SU-DHL-6 (cell line): ENCODE measurements around the gene OSBPL2.

Experiments used
- H2AFZ ChIP-seq: fragments of 200-600 bp; sonication (generic); 2 replicates; pipeline ENCODE4 v1.6.1; 2014; ENCODE audit warnings: low read depth, mild to moderate bottlenecking, moderate library complexity, mixed read lengths, antibody characterized with exemption, low read length; ENCODE audit not compliant: severe bottlenecking
- H3F3A ChIP-seq: fragments of 200-600 bp; shearing (Covaris generic); 2 replicates; pipeline ENCODE4 v1.6.0; 2016; ENCODE audit warnings: antibody characterized with exemption, mild to moderate bottlenecking; ENCODE audit not compliant: insufficient read depth
- H3K27ac ChIP-seq: fragments of 200-600 bp; sonication (generic); 2 replicates; pipeline ENCODE4 v1.5.1; 2016; ENCODE audit warnings: low read depth, mild to moderate bottlenecking, low read length, moderate library complexity, mixed read lengths
- H3K27me3 ChIP-seq: fragments of 200-600 bp; sonication (generic), shearing (Covaris generic); 2 replicates; pipeline ENCODE4 v1.6.0; 2014; ENCODE audit warnings: mild to moderate bottlenecking, low read length
- H3K36me3 ChIP-seq: fragments of 200-600 bp; sonication (generic); 2 replicates; pipeline ENCODE4 v1.6.1; 2014; ENCODE audit warnings: mild to moderate bottlenecking, low read length, mixed read lengths
- H3K4me2 ChIP-seq: fragments of 300-600, 200-600 bp; shearing (Covaris generic), sonication (generic); 2 replicates; pipeline ENCODE4 v1.6.0; 2014; ENCODE audit warnings: low read length, low read depth, mild to moderate bottlenecking; ENCODE audit not compliant: poor library complexity, severe bottlenecking
- H3K4me3 ChIP-seq: fragments of 200-600 bp; sonication (generic); 2 replicates; pipeline ENCODE4 v1.5.1; 2014; ENCODE audit warnings: antibody characterized with exemption, low read length, mild to moderate bottlenecking, mixed read lengths; ENCODE audit not compliant: insufficient read depth, poor library complexity, severe bottlenecking
- H3K79me2 ChIP-seq: fragments of 200-600 bp; sonication (generic); 2 replicates; pipeline ENCODE4 v1.6.1; 2014; ENCODE audit warnings: mild to moderate bottlenecking, low read length, moderate library complexity; ENCODE audit not compliant: insufficient read depth
- H3K9ac ChIP-seq: fragments of 200-600 bp; sonication (generic); 2 replicates; pipeline ENCODE4 v1.7.0; 2014; ENCODE audit warnings: mild to moderate bottlenecking, low read length
- H3K9me2 ChIP-seq: fragments of 200-600 bp; sonication (generic); replicated peaks from 2 replicates; pipeline ENCODE4 v1.6.1; 2014; ENCODE audit warnings: low read length; ENCODE audit not compliant: insufficient read depth
- H3K9me3 ChIP-seq: fragments of 200-600 bp; sonication (generic); 2 replicates; pipeline ENCODE4 v1.6.1; 2014; ENCODE audit warnings: low read length, mixed read lengths; ENCODE audit not compliant: insufficient read depth
- H4K20me1 ChIP-seq: fragments of 200-600 bp; sonication (generic); 2 replicates; pipeline ENCODE4 v1.6.1; 2014; ENCODE audit warnings: low read depth, mild to moderate bottlenecking, antibody characterized with exemption, low read length, moderate library complexity, mixed read lengths
- EZH2phosphoT487 ChIP-seq: fragments of 200-600 bp; sonication (generic), shearing (Covaris generic); conservative IDR thresholded peaks from 2 replicates; pipeline ENCODE4 v1.6.1; 2018; ENCODE audit warnings: mild to moderate bottlenecking, antibody characterized with exemption, low read length, moderate library complexity, mixed read lengths
- TF ChIP-seq, protein P1 (sequence below): fragments of 200-600 bp; sonication (generic); IDR thresholded peaks from one replicate; pipeline ENCODE4 v1.5.1; 2017; ENCODE audit warnings: antibody characterized with exemption, mild to moderate bottlenecking, low read length, moderate library complexity; ENCODE audit not compliant: insufficient read depth, poor library complexity, severe bottlenecking

Gene OSBPL2

DNA sequence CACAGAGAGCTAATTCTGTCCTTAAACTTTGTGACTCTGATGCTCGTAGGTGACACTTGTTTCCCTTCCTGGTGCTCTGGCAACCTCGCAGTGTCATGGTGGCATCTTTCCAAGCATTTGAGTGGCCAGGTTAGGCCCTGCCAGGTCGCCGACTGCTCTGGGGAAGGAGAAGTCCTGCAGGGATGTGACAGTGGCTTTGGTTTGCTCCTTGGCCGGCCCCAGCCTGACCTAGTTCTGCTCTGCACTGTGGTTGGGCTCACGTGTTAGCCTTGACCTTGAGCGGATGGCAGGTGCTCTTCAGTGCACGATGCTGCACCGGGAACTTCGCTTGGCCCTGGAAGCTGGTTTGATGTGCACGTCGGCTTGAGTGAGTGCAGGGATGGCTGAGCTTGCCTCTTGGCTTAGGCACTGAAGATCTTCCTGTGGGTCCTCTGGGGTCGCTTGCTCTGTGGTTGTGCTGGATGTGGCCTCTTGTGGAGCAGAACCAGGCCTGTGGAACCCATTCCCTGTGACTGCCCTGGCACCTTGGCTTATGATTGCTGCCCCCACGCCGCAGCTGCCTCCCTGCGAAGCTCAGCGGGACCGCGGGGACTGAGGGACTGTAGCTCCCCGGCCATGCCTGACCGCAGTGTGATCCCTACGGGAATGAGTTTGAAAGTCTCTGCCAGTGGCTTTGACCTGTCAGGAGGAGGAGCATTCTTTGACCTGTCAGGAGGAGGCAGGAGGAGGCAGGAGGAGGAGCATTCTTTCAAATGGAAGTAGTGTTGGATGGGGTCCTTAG lies 8.7 kb downstream of the OSBPL2 start:
- H3K4me3 ChIP-seq = no peak overlapping the region
- no peak overlapping the region for H2AFZ ChIP-seq
- no peak overlapping the region for H3K27ac ChIP-seq
- no peak for TF ChIP-seq EZH2phosphoT487
- TF ChIP-seq, protein P1, sequence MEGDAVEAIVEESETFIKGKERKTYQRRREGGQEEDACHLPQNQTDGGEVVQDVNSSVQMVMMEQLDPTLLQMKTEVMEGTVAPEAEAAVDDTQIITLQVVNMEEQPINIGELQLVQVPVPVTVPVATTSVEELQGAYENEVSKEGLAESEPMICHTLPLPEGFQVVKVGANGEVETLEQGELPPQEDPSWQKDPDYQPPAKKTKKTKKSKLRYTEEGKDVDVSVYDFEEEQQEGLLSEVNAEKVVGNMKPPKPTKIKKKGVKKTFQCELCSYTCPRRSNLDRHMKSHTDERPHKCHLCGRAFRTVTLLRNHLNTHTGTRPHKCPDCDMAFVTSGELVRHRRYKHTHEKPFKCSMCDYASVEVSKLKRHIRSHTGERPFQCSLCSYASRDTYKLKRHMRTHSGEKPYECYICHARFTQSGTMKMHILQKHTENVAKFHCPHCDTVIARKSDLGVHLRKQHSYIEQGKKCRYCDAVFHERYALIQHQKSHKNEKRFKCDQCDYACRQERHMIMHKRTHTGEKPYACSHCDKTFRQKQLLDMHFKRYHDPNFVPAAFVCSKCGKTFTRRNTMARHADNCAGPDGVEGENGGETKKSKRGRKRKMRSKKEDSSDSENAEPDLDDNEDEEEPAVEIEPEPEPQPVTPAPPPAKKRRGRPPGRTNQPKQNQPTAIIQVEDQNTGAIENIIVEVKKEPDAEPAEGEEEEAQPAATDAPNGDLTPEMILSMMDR = no peak
- no peaks in the 10 kb centered on the region for H3F3A ChIP-seq
- no peaks in the 10 kb centered on the region for H3K9me3 ChIP-seq
- H3K4me2 ChIP-seq = no peak overlapping the region
- H3K79me2 ChIP-seq = peaks cover 7% of the 10 kb centered on the region
- H3K9ac ChIP-seq = no peak overlapping the region
- H3K27me3 ChIP-seq = no peaks in the 10 kb centered on the region
- H3K36me3 ChIP-seq = no peaks in the 10 kb centered on the region
- no peaks in the 10 kb centered on the region for H3K9me2 ChIP-seq
- no peaks in the 10 kb centered on the region; the same call in 1 of the 2 replicates for H4K20me1 ChIP-seq

DNA sequence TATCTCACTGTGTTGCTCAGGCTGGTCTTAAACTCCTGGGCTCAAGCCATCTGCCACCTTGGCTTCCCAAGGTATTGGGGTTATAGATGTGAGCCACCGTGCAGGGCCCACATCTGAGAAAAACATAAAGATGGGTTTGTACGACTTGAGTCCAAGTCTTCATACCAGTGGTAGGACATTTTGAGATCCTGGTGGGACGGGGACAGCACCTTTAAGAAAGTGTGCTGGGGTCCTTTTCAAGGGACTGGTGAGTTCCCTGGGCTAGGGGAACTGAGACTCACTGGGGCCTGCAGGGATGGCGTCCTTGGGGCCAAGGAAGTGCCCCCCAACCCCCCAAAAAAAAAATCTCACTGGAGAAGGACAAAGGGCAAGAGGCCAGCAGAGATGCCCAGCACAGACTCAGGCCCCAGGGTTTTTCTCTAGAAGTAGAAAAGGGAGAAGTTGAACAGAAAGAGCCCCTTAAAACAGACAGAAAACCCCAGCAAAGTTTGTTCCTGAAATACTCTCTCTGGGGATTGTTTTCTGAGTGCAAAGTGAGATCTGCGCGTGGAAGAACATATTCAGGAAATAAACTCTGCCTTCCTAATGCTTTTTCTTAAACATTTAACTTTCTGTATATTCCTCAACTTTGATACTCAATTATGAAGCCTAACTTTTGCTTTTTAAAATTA lies 10.7 kb downstream of the OSBPL2 start:
- Histone ChIP-seq H3K9me2 (no peaks in the 10 kb centered on the region), H3K27me3 (no peaks in the 10 kb centered on the region), H3F3A (no peaks in the 10 kb centered on the region), H3K27ac (no peak overlapping the region), H2AFZ (no peak overlapping the region), H3K9me3 (no peaks in the 10 kb centered on the region), H3K9ac (no peak overlapping the region), H3K79me2 (peaks cover 7% of the 10 kb centered on the region), H3K36me3 (no peaks in the 10 kb centered on the region), H3K4me2 (no peak overlapping the region), H3K4me3 (no peak overlapping the region), H4K20me1 (no peaks in the 10 kb centered on the region; the same call in 1 of the 2 replicates)
- TF ChIP-seq, protein P1 = no peak
- no peak for TF ChIP-seq EZH2phosphoT487

DNA sequence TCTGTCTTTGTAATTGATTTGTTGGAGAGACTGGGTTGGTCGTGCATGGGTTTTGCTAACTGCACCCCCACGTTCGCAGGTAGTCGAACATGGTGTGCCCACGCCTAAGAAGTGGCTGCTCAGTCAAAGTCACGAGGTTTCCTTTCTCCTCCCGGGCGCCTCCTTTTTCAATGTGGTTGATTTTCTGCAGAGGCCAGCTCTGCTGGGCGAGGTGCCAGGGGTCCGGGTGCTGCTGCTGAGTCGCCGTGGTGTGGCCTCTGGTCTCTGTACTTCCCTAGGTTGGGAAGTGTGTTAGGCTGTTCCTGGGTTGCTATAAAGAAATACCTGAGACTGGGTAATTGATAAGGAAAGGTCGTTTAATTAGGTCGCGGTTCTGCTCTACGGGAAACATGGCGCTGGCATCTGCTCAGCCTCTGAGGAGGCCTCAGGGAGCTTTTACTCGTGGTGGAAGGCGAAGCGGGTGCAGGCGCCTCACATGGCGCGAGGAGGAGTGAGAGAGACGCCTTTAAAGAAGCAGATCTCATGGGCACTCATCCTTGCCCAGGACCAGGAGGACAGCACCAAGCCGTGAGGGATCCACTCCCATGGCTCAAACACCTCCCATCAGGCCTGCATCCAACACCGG lies 14.1 kb downstream of the OSBPL2 start:
- no peak for TF ChIP-seq EZH2phosphoT487
- TF ChIP-seq, protein P1 = no peak
- peaks cover 7% of the 10 kb centered on the region for H3K79me2 ChIP-seq

More for the DNA sequence above, 14.1 kb downstream of the OSBPL2 start:
- Histone ChIP-seq H3K9ac (no peak overlapping the region), H3K27me3 (no peaks in the 10 kb centered on the region), H3K9me2 (no peaks in the 10 kb centered on the region), H3K36me3 (no peaks in the 10 kb centered on the region), H3K4me3 (no peak overlapping the region), H4K20me1 (no peaks in the 10 kb centered on the region; the same call in 1 of the 2 replicates), H2AFZ (no peak overlapping the region), H3K27ac (no peak overlapping the region), H3F3A (no peaks in the 10 kb centered on the region), H3K4me2 (no peak overlapping the region), H3K9me3 (no peaks in the 10 kb centered on the region)
